Measurements from ENCODE around the gene MFAP1.
"Not testable (repeated sequence)": the region's sequence is repeated elsewhere in the genome, so short reads cannot be mapped to it uniquely, and the experiment has no call there.

MFAP1 gene

GRCh38 chr15:43821505-43821904, 3.0 kb downstream of the MFAP1 start:
- in situ Hi-C loops (cut with HindIII; ENCODE audit: low sequenced_read_pairs), result no loop called here

- in situ Hi-C loops (cut with HindIII; ENCODE audit: low sequenced_read_pairs), result not testable (repeated sequence)
Observed at GRCh38 chr15:43815064-43815463, 9.4 kb downstream of the MFAP1 start.

- in situ Hi-C loops (cut with HindIII; ENCODE audit: low sequenced_read_pairs), result no loop called here
Observed at GRCh38 chr15:43808960-43809678, 15.4 kb downstream of the MFAP1 start.

- in situ Hi-C loops (cut with HindIII; ENCODE audit: low sequenced_read_pairs), result no loop called here
Observed at GRCh38 chr15:43808435-43808950, 16.0 kb downstream of the MFAP1 start.

DNA sequence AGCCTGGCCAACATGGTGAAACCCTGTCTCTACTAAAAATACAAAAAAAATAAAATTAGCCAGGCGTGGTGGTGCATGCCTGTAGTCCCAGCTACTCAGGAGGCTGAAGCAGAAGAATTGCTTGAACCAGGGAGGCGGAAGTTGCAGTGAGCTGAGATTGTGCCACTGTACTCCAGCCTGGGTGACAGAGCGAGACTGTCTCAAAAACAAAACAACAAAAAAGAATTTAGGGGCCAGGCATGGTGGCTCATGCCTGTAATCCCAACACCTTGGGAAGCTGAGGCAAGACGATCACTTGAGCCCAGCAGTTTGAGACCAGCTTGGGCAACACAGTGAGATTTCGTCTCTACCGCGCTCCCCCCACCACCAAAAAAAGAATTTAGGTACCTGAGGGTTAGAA, 21.8 kb downstream of the MFAP1 start:
- in situ Hi-C loops (cut with HindIII; ENCODE audit: low sequenced_read_pairs), result not testable (repeated sequence)

DNA sequence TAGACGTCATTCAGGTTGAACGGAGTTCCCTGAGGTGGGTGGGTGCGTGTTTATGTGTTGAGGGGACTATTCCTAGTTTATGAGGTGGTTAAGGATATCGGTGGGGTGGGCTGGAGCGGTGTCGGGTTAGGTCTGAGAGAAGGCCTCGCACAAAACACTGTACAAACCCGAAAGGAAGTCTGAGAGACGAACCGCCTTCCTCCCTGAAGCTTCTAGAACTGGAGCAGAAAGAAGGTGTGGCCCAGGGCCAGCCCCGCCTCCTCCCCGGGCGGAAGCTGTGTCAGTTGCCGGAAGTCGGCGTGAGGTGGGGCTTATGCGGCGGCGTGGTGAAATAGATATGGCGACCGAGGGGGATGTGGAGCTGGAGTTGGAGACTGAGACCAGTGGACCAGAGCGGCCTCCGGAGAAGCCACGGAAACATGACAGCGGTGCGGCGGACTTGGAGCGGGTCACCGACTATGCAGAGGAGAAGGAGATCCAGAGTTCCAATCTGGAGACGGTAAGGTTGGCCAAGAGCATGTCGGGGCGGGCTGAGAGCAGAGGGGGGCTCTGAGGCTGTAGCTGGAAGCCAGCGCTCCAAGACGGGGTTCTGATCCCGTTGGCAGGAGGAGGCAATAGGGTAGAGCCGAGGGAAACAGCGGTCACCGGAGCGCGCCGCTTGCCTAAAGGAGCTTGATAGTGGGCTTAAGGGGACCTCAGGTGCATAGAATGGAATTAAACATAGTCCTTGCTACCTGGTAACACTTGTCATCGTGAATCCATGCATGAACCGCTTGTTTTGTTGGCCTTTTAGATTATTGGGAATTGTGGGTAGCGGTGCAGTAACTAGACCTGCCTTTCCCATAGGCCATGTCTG, 24.0 kb downstream of the MFAP1 start, which contains the start of gene HYPK:
Gene HYPK, plus strand, starts transcription at position 314 of the 856 bp plus-strand sequence. Its CDS starts 24 bp downstream, at position 338.
- in situ Hi-C loops (cut with HindIII; ENCODE audit: low sequenced_read_pairs), result no loop called here

- in situ Hi-C loops (cut with HindIII; ENCODE audit: low sequenced_read_pairs), result no loop called here
Observed at GRCh38 chr15:43799945-43800285, 24.6 kb downstream of the MFAP1 start, which contains the start of gene SERINC4. Gene SERINC4, minus strand, starts transcription at chr15:43800220. Its CDS starts 234 bp downstream, at chr15:43799986.

DNA sequence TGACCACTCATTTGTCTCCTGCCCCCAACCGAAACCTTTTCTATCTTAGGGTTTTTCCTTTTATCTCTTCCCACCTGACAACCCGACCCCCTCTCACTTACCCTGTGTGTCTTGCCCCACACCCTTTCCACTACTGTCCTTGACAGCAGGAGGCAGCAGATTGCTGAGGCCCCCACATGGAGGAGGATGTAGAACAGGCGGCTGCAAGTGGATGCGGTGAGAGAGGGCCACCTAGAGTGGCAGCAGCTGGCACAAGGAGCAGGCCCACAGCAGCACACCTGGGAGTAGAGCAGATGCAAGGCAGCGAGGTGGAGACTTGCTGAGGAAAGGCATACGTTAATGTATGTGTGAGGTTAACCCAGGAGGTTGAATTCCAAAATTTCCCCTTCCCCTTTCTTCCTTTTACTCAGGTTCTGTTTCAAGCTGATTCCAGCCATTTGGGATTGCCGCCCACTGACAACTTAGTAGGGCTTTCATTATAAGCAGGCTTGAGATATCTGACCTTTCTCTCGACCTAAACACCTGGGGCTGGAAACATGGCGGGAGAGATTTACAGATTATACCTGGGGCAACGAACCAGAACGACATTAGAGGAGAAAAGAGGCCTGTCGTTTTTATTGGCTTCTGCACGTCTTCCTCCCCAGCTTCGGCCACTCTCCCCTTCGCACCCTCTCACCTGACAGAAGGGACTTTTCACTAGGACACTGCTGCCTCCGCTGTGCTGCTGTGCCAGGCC, 25.1 kb downstream of the MFAP1 start:
- in situ Hi-C loops (cut with HindIII; ENCODE audit: low sequenced_read_pairs), result no loop called here

DNA sequence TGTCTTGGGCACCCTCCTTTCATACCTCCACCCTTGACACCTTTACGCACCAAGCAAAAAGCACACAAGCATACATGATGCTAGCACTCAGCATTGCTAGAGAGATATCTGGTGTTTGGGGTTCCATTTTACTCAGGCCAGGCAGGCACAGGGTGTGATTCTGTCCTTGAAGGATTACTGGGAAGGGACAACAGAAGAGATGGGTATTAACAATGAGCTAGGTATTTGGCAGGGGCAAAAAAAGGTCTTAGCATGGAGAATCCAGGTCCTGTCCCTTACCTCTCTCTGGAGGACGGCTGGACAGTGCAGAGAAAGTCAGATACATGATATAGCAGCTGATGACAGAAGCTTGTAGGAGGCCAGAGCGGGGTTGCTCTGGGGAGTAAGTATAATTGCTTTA, 27.9 kb downstream of the MFAP1 start:
- in situ Hi-C loops (cut with HindIII; ENCODE audit: low sequenced_read_pairs), result no loop called here

GRCh38 chr15:43795997-43796396, 28.5 kb downstream of the MFAP1 start:
- in situ Hi-C loops (cut with HindIII; ENCODE audit: low sequenced_read_pairs), result no loop called here

DNA sequence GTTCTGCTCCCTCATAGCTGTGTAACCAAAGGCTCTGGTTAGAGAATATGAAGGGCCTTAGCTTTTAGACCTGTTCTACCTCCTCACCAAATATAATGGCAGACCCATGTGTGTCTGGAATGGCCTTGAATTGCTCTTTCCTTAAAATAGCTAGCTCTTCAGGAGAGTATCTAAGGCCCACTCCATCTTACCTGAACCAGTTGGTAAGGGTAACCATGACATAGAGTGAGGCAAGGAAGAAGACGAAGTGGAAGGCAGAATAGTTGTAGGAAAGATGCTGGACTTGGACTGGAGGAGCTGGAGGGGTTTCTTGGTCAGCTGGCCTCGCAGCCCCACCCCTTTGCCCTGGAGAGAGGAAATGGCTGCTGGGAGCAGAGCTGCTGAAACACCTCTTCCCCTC, 29.3 kb downstream of the MFAP1 start:
- in situ Hi-C loops (cut with HindIII; ENCODE audit: low sequenced_read_pairs), result no loop called here

DNA sequence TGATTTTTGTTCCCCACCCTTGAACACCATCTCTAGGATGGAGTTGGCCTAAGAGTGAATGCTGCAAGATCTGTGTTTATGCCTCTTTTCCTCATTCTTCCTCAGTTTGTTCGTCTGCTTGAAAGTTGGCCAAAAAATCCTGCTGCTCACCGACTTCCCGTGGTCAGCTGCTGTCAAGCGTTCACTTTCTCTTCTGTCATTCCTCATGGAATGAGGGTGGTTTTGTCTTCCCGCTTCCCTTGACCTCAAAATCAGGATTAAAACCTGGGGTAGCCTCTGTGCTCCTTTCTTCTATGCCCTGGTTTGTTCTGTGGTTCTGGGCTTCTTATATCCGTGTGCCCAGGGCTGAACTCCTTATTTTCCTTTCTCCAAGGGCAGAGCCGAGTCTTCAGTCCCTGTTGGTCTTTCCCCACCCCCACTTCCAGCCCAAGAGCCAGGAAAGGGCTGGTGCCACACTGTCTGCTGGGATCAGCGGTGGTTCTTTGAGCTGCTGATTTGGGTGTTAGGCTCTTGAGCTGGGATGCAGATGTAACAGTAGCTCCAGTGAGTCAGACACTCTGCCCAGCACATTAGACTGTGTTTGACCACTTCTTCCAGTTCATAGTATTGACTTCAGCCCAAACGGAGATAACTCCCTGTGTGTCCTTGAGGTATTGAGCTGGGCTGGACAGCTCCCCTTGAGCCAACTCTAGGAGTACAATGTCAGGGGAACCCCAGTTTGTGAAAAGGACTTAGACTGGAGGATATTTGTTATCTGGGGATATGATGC, 30.0 kb downstream of the MFAP1 start:
- in situ Hi-C loops (cut with HindIII; ENCODE audit: low sequenced_read_pairs), result no loop called here

GRCh38 chr15:43793647-43794046, 30.8 kb downstream of the MFAP1 start:
- in situ Hi-C loops (cut with HindIII; ENCODE audit: low sequenced_read_pairs), result no loop called here

DNA sequence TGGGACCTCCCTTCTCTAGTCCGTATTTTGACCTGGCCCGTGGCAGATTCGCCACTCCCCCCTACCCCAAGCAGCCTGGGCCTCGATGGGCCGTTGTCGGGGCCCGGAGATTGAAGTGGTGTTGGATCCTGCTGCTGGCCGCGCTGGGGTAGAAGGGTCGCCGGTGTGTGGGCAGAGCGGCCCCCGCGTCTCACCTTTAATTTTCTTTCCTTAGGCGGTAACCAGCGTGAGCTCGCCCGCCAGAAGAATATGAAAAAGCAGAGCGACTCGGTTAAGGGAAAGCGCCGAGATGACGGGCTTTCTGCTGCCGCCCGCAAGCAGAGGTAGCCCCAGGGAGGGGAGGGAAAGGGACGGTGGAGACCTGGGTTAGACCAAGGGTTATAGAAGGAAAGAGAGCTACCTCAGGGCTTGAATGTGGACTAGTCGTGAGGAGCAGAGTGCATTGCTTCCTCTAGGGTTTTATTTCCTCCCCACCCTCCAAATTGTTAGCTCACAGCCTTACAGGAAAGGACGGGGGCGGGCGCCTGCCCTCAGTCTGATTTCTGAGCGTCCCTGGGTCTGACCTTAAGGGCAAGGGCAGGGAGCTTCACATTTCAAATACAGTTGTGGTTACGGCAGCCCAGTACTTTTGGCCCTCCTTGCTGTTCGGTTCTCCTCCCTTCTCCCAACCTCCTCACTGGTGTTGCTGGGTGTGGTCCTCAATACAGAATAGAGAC, 31.6 kb downstream of the MFAP1 start:
- in situ Hi-C loops (cut with HindIII; ENCODE audit: low sequenced_read_pairs), result no loop called here

DNA sequence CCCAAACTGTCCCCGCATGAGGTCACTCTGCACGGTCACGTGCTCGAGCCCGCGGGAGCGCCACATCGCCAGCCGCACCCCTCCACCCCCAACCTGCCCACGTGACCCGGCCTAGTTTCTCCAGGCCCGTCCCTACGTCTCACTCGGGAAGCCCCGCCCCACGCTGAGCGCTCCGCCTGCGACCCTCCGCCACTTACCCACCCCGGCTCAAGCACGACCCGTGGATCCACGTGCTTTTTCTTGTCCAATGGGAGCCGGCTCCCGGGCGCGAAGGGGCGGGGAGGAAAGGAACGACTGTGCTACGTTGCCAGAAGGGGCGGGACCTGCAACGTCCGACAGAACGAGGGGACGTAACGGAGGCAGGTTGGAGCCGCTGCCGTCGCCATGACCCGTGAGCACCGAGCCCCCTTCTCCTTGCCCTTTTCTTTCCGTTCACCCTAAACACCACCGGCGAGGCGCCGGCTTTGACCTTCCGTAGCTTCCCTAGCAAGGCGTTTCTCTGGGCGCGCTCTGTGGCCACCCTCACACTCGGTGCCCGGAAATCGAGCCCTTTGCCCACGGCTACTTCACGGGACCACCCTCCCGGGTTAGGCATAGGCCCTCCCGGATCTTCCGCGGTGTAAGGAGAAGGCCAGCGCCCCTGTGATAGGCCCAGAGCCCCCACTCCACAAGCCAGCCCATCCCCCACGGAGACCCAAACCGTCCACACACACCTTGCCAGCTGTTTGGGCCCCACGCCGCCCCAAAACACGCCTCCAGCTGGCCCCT, 32.3 kb downstream of the MFAP1 start, which contains the start of gene SERF2:
Gene SERF2, plus strand, starts transcription at position 328 of the 768 bp plus-strand sequence. Its CDS starts 57 bp downstream, at position 385.
- in situ Hi-C loops (cut with HindIII; ENCODE audit: low sequenced_read_pairs), result no loop called here

GRCh38 chr15:43789409-43789808, 35.1 kb downstream of the MFAP1 start:
- in situ Hi-C loops (cut with HindIII; ENCODE audit: low sequenced_read_pairs), result no loop called here

DNA sequence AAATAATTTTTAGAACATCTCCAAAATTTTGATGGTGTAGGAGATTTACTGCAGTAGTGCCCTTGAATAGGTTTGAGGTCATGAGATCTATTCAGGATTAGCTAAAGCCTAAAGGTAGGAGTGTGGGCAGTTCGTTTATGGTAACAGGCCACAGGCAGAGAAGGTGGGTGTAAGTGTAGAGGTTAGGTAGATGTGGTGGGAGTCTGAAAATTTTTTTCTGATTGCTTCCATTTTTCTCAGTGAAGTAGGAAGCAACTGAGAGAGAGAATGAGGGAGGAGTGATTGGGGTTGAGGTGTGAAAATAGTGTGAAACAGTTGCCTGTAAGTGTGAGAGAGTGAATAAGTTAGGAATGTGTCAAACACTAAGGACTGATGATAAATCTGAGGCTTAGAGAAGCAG, 45.5 kb downstream of the MFAP1 start:
- in situ Hi-C loops (cut with HindIII; ENCODE audit: low sequenced_read_pairs), result no loop called here

GRCh38 chr15:43777267-43777914, 47.1 kb downstream of the MFAP1 start:
- in situ Hi-C loops (cut with HindIII; ENCODE audit: low sequenced_read_pairs), result no loop called here

All from DLD1 (cell line).